ENCODE results near the gene GDF9. TPM values are rescaled to one million over a fixed set of nuclear protein-coding genes. Genes with fewer than 3 reads are reported as not detected.

GDF9 gene
- total RNA-seq, 1 experiment from 2014 or later: 1.4 TPM

DNA sequence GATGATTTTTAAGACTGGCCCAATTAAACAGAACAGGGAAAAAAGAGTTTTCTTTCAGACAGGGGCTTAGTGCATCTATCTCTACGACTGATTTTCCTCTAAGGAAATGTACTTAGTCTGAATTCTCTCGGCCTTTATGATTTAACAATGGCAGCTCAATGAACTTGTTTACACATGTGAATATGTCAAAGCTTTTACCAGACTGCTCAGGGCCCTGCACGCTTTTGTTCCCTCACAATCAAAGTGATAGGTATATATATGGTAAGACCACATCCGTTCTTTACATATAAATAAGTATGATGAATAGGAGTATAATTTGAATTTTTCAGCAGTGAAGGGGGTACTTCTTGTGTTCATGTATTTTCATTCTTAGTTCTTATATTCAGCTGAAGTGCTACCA, 34.8 kb upstream of the GDF9 start:
- Histone ChIP-seq H3K9me2 (ENCODE audit: insufficient read depth) (peaks cover 4% of the 10 kb centered on the region; the same call in 1 of the 2 replicates), H3K4me2 (no peak overlapping the region), H3K36me3 (ENCODE audit: low read depth) (peaks cover 32% of the 10 kb centered on the region), H3K9me3 (ENCODE audit: insufficient read depth, low read depth) (no peaks in the 10 kb centered on the region), H3K27ac (no peak overlapping the region), H2AFZ (no peak overlapping the region), H3F3A (ENCODE audit: insufficient read depth, low read depth) (no peaks in the 10 kb centered on the region), H3K4me1 (replicated peaks; ENCODE audit: insufficient read depth) (no peaks in the 10 kb centered on the region), H4K20me1 (ENCODE audit: insufficient read depth) (peaks cover 6% of the 10 kb centered on the region; the same call in 1 of the 2 replicates), H3K4me3 (no peak overlapping the region), H3K79me2 (ENCODE audit: low read depth) (peaks cover 4% of the 10 kb centered on the region), H3K27me3 (ENCODE audit: insufficient read depth, low read depth) (no peaks in the 10 kb centered on the region)
- no peak for TF ChIP-seq EZH2 (IDR thresholded peaks at IDR 0.05; ENCODE audit: low read depth)
- TF ChIP-seq, protein P1, sequence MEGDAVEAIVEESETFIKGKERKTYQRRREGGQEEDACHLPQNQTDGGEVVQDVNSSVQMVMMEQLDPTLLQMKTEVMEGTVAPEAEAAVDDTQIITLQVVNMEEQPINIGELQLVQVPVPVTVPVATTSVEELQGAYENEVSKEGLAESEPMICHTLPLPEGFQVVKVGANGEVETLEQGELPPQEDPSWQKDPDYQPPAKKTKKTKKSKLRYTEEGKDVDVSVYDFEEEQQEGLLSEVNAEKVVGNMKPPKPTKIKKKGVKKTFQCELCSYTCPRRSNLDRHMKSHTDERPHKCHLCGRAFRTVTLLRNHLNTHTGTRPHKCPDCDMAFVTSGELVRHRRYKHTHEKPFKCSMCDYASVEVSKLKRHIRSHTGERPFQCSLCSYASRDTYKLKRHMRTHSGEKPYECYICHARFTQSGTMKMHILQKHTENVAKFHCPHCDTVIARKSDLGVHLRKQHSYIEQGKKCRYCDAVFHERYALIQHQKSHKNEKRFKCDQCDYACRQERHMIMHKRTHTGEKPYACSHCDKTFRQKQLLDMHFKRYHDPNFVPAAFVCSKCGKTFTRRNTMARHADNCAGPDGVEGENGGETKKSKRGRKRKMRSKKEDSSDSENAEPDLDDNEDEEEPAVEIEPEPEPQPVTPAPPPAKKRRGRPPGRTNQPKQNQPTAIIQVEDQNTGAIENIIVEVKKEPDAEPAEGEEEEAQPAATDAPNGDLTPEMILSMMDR (conservative IDR thresholded peaks at IDR 0.05): no peak
- POLR2A ChIA-PET (ENCODE audit: unreplicated experiment): no interaction called here
- BruUV-seq (replicated peaks): no TSS peak
- CTCF ChIA-PET: no interaction called here
- DNase-seq: no peak
- intact Hi-C loops (cut with micrococcal nuclease; ENCODE audit: unreplicated experiment): no loop called here

DNA sequence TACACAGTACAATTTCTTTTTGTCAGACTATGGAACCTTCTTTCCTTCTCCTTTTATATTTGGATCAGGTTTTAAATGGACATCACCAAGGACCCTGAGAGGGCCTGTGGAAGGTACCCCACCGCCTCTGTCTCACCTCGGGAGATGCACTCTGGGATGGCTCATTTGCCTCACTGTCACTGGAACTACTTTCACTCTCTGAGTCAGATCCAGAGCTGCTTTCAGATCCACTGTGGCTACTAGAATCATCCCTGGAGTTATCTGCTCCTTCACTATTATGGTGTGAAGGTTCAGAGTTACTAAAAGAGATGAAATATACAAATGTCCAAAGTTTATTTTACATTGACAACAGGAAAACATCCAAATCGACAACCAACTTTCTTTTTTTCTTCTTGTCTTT, 31.8 kb upstream of the GDF9 start:
- Histone ChIP-seq H3K27me3 (ENCODE audit: insufficient read depth, low read depth) (no peaks in the 10 kb centered on the region), H3K36me3 (ENCODE audit: low read depth) (peaks cover 43% of the 10 kb centered on the region), H3K4me2 (no peak overlapping the region), H3K9me2 (ENCODE audit: insufficient read depth) (no peaks in the 10 kb centered on the region), H3K27ac (no peak overlapping the region), H3K9me3 (ENCODE audit: insufficient read depth, low read depth) (no peaks in the 10 kb centered on the region), H4K20me1 (ENCODE audit: insufficient read depth) (no peaks in the 10 kb centered on the region; the same call in 1 of the 2 replicates), H2AFZ (no peak overlapping the region), H3K4me1 (replicated peaks; ENCODE audit: insufficient read depth) (no peaks in the 10 kb centered on the region), H3F3A (ENCODE audit: insufficient read depth, low read depth) (peaks cover 8% of the 10 kb centered on the region; the same call in 1 of the 2 replicates), H3K4me3 (no peak overlapping the region), H3K79me2 (ENCODE audit: low read depth) (no peaks in the 10 kb centered on the region)
- CTCF ChIA-PET: interaction anchor here (0.7 kb wide), 1 partner anchor 181 kb away, joined by 3 read pairs; no protein-coding TSS in a partner anchor
- no TSS peak for BruUV-seq (replicated peaks)
- no peak for TF ChIP-seq EZH2 (IDR thresholded peaks at IDR 0.05; ENCODE audit: low read depth)
- TF ChIP-seq, protein P1 (conservative IDR thresholded peaks at IDR 0.05): no peak
- POLR2A ChIA-PET (ENCODE audit: unreplicated experiment): no interaction called here
- intact Hi-C loops (cut with micrococcal nuclease; ENCODE audit: unreplicated experiment): no loop called here
- no peak for DNase-seq

DNA sequence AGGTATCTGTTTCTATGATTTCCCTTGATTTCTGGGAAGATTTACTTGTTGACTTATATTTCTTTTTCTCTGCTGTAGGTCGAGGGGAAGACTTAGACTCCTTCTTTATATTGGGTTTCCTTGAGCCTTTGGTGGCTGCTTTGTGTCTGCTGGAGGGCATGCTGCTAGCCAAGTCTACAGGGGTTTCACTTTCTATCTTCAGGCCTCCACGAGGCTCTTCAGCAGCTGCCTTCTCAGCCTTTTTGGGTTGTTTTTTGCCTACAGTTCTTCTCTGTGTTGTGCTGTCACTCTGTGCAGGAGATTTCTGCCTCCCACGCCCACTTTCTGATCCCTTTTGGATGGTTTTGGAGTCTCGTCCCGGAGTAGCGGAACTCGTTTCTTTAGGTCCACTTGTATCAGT, 30.4 kb upstream of the GDF9 start:
- Histone ChIP-seq H3K36me3 (ENCODE audit: low read depth) (peaks cover 51% of the 10 kb centered on the region), H3K79me2 (ENCODE audit: low read depth) (no peaks in the 10 kb centered on the region), H4K20me1 (ENCODE audit: insufficient read depth) (no peaks in the 10 kb centered on the region; the same call in 1 of the 2 replicates), H3K4me1 (replicated peaks; ENCODE audit: insufficient read depth) (no peaks in the 10 kb centered on the region), H3K9me3 (ENCODE audit: insufficient read depth, low read depth) (no peaks in the 10 kb centered on the region), H3K27me3 (ENCODE audit: insufficient read depth, low read depth) (no peaks in the 10 kb centered on the region), H3K4me3 (no peak overlapping the region), H3K4me2 (no peak overlapping the region), H2AFZ (no peak overlapping the region), H3K9me2 (ENCODE audit: insufficient read depth) (no peaks in the 10 kb centered on the region), H3F3A (ENCODE audit: insufficient read depth, low read depth) (peaks cover 13% of the 10 kb centered on the region; the same call in 1 of the 2 replicates), H3K27ac (no peak overlapping the region)
- POLR2A ChIA-PET (ENCODE audit: unreplicated experiment): no interaction called here
- DNase-seq: no peak
- no TSS peak for BruUV-seq (replicated peaks)
- intact Hi-C loops (cut with micrococcal nuclease; ENCODE audit: unreplicated experiment): no loop called here
- TF ChIP-seq, protein P1 (conservative IDR thresholded peaks at IDR 0.05): no peak
- no peak for TF ChIP-seq EZH2 (IDR thresholded peaks at IDR 0.05; ENCODE audit: low read depth)
- CTCF ChIA-PET: no interaction called here

Data from PC-9 (cell line).